Transverse colon (tissue), 4 donors: ENCODE results near the gene CYSRT1.

Experiments used
- EP300 ChIP-seq: sonication (generic); formaldehyde crosslinking; IDR thresholded peaks from one replicate; pipeline ENCODE4 v1.6.1; 2017; ENCODE audit warnings: antibody characterized with exemption, low read depth
- POLR2A ChIP-seq: fragments of 450-650 bp; IDR thresholded peaks from one replicate; pipeline ENCODE4 v1.6.1; 2016; ENCODE audit warnings: antibody characterized with exemption, mild to moderate bottlenecking, moderate library complexity
- POLR2AphosphoS5 ChIP-seq, 3 donors: sonication (generic); formaldehyde crosslinking; IDR thresholded peaks; one replicate each; pipeline ENCODE4 v1.6.1; 2016; ENCODE audit warnings: antibody characterized with exemption in 3 of 3
- TF ChIP-seq, protein P1 (sequence below), 5 experiments: fragments of 200-600 bp in 3 of 5; fragments of 450-650 bp in 2 of 5; sonication (generic) in 3 of 5; IDR thresholded peaks; 1 replicate in 2 of 5; 2 replicates in 3 of 5; pipeline ENCODE4 v1.5.1; 2016 to 2017; ENCODE audit warnings: antibody characterized with exemption in 5 of 5, inconsistent platforms in 3 of 5, mild to moderate bottlenecking in 2 of 5, moderate library complexity in 1 of 5

GRCh38 chr9:137224830-137225694 lies at the start of gene CYSRT1:
- TF ChIP-seq, protein P1, sequence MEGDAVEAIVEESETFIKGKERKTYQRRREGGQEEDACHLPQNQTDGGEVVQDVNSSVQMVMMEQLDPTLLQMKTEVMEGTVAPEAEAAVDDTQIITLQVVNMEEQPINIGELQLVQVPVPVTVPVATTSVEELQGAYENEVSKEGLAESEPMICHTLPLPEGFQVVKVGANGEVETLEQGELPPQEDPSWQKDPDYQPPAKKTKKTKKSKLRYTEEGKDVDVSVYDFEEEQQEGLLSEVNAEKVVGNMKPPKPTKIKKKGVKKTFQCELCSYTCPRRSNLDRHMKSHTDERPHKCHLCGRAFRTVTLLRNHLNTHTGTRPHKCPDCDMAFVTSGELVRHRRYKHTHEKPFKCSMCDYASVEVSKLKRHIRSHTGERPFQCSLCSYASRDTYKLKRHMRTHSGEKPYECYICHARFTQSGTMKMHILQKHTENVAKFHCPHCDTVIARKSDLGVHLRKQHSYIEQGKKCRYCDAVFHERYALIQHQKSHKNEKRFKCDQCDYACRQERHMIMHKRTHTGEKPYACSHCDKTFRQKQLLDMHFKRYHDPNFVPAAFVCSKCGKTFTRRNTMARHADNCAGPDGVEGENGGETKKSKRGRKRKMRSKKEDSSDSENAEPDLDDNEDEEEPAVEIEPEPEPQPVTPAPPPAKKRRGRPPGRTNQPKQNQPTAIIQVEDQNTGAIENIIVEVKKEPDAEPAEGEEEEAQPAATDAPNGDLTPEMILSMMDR (IDR thresholded peaks at IDR 0.05): no peak
- no peak for TF ChIP-seq POLR2A
- no peak for TF ChIP-seq POLR2AphosphoS5 (IDR thresholded peaks at IDR 0.05)
- TF ChIP-seq EP300: no peak
